ENCODE measurements around the gene PLA2G4E. TPM values are rescaled to one million over a fixed set of nuclear protein-coding genes. Genes with fewer than 3 reads are reported as not detected.

The PLA2G4E gene
- total and polyA plus RNA-seq, 2 of the 13 experiments (the other 11 are each of a cell fraction or from before 2014, with no cell fraction given), result not detected

- TF ChIP-seq ATF2 (CRISPR knock-in tag; IDR thresholded peaks at IDR 0.05), result peak; percentile 53; the same call in 1 of the 2 replicates
- no peak for TF ChIP-seq ESRRA (CRISPR knock-in tag; IDR thresholded peaks at IDR 0.05; ENCODE audit: low read depth)
- TF ChIP-seq ZSCAN25 (CRISPR knock-in tag; IDR thresholded peaks at IDR 0.05), result no peak
- TF ChIP-seq ASH2L (IDR thresholded peaks at IDR 0.05; ENCODE audit: insufficient read length, low read depth, low read length), result peak; percentile 51
- no peak for TF ChIP-seq ZSCAN31 (CRISPR knock-in tag; IDR thresholded peaks at IDR 0.05; ENCODE audit: low read depth)
- TF ChIP-seq DMAP1 (CRISPR knock-in tag; IDR thresholded peaks at IDR 0.05), result peak; percentile 53; the same call in 1 of the 2 replicates
- no peak for TF ChIP-seq ZNF616 (CRISPR knock-in tag; IDR thresholded peaks at IDR 0.05; ENCODE audit: low read depth)
- no peak for TF ChIP-seq SRF (IDR thresholded peaks at IDR 0.05; ENCODE audit: low read depth, low read length)
- 0 out of 2 replicates have a peak, but pooled peaks have one; percentile 13 for TF ChIP-seq RCOR2 (CRISPR knock-in tag; IDR thresholded peaks at IDR 0.05)
- TF ChIP-seq, protein P1, sequence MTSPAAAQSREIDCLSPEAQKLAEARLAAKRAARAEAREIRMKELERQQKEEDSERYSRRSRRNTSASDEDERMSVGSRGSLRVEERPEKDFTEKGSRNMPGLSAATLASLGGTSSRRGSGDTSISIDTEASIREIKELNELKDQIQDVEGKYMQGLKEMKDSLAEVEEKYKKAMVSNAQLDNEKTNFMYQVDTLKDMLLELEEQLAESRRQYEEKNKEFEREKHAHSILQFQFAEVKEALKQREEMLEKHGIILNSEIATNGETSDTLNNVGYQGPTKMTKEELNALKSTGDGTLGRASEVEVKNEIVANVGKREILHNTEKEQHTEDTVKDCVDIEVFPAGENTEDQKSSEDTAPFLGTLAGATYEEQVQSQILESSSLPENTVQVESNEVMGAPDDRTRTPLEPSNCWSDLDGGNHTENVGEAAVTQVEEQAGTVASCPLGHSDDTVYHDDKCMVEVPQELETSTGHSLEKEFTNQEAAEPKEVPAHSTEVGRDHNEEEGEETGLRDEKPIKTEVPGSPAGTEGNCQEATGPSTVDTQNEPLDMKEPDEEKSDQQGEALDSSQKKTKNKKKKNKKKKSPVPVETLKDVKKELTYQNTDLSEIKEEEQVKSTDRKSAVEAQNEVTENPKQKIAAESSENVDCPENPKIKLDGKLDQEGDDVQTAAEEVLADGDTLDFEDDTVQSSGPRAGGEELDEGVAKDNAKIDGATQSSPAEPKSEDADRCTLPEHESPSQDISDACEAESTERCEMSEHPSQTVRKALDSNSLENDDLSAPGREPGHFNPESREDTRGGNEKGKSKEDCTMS (CRISPR knock-in tag; conservative IDR thresholded peaks at IDR 0.05), result no peak
- TF ChIP-seq ZNF761 (CRISPR knock-in tag; conservative IDR thresholded peaks at IDR 0.05), result peak; percentile 69; the same call in 1 of the 2 replicates
- TF ChIP-seq ARID4A (CRISPR knock-in tag; IDR thresholded peaks at IDR 0.05; ENCODE audit: borderline replicate concordance), result peak; percentile 44; the same call in 1 of the 2 replicates
- peak; percentile 79; the same call in 1 of the 2 replicates for TF ChIP-seq SMAD1 (CRISPR knock-in tag; IDR thresholded peaks at IDR 0.05; ENCODE audit: borderline replicate concordance, low read depth)
- TF ChIP-seq PHB2 (IDR thresholded peaks at IDR 0.05; ENCODE audit: partially characterized antibody), result no peak
- TF ChIP-seq NFATC3 (CRISPR knock-in tag; IDR thresholded peaks at IDR 0.05), result no peak
- TF ChIP-seq HMGA1 (CRISPR knock-in tag; conservative IDR thresholded peaks at IDR 0.05), result no peak
- 0 out of 2 replicates have a peak, but pooled peaks have one; percentile 44 for TF ChIP-seq KMT2A (CRISPR knock-in tag; IDR thresholded peaks at IDR 0.05)
- TF ChIP-seq ZNF563 (CRISPR knock-in tag; IDR thresholded peaks at IDR 0.05), result peak; percentile 91
- no peak for TF ChIP-seq NR2F1 (CRISPR knock-in tag; IDR thresholded peaks at IDR 0.05)
- TF ChIP-seq ZNF781 (CRISPR knock-in tag; IDR thresholded peaks at IDR 0.05; ENCODE audit: borderline replicate concordance, not compliant biosample characterization), result no peak
These were observed 36.3 kb upstream of the PLA2G4E start (continued) for GRCh38 chr15:42056934-42057798.

Data from HepG2 (cell line).